HG03097 (cell line): ENCODE measurements around the gene PRRT2.
"Not testable (repeated sequence)": the region's sequence is repeated elsewhere in the genome, so short reads cannot be mapped to it uniquely, and the experiment has no call there.

Experiments
- ATAC-seq: cut with Tn5 transposase; IDR thresholded peaks from one replicate; pipeline ENCODE4 v1.9.1; 2021; ENCODE audit not compliant: unreplicated experiment, low FRiP score

Gene PRRT2

GRCh38 chr16:29811896-29812665 lies at the start of gene PRRT2:
PRRT2 (plus strand) TSS chr16:29812193; CDS start chr16:29813055, 862 bp downstream.
- no peak for ATAC-seq

- no peak for ATAC-seq
These were observed 48.7 kb upstream of the PRRT2 start for GRCh38 chr16:29763326-29763725.

- no peak for ATAC-seq
These were observed 46.6 kb upstream of the PRRT2 start for GRCh38 chr16:29765167-29766032.

GRCh38 chr16:29766571-29766970 lies 45.4 kb upstream of the PRRT2 start:
- no peak for ATAC-seq

- no peak for ATAC-seq
These were observed 44.9 kb upstream of the PRRT2 start for GRCh38 chr16:29767062-29767461.

GRCh38 chr16:29769507-29769906 lies 42.5 kb upstream of the PRRT2 start:
- ATAC-seq: no peak

- ATAC-seq: no peak
These were observed 41.6 kb upstream of the PRRT2 start for GRCh38 chr16:29770250-29770929.

GRCh38 chr16:29772330-29772729 lies 39.7 kb upstream of the PRRT2 start:
- ATAC-seq: not testable (repeated sequence)

- no peak for ATAC-seq
These were observed 37.3 kb upstream of the PRRT2 start for GRCh38 chr16:29774730-29775129.

GRCh38 chr16:29775742-29776408 lies 36.1 kb upstream of the PRRT2 start:
- ATAC-seq: no peak

- ATAC-seq: no peak
These were observed 34.2 kb upstream of the PRRT2 start, which contains the start of gene ZG16 for GRCh38 chr16:29777576-29778350. ZG16 (plus strand) TSS chr16:29778256; CDS start chr16:29779267, 1,011 bp downstream.

- ATAC-seq: no peak
These were observed 32.5 kb upstream of the PRRT2 start for GRCh38 chr16:29779474-29779873.

- ATAC-seq: not testable (repeated sequence)
These were observed 28.7 kb upstream of the PRRT2 start for GRCh38 chr16:29783094-29783953.

GRCh38 chr16:29784157-29784556 lies 27.8 kb upstream of the PRRT2 start:
- no peak for ATAC-seq

- no peak for ATAC-seq
These were observed 27.0 kb upstream of the PRRT2 start for GRCh38 chr16:29784901-29785500.

- not testable (repeated sequence) for ATAC-seq
These were observed 24.8 kb upstream of the PRRT2 start for GRCh38 chr16:29787155-29787554.

- ATAC-seq: no peak
These were observed 22.2 kb upstream of the PRRT2 start for GRCh38 chr16:29789775-29790182.

- peak; percentile 87 for ATAC-seq
These were observed 21.6 kb upstream of the PRRT2 start, which contains the start of gene KIF22 for GRCh38 chr16:29790183-29790948. KIF22 (plus strand) TSS chr16:29790751; CDS start chr16:29790760, 9 bp downstream.
